ENCODE measurements around the gene MYDGF. TPM values are rescaled to one million over a fixed set of nuclear protein-coding genes. Genes with fewer than 3 reads are reported as not detected.

Gene MYDGF
- total RNA-seq, 1 donor from 2014 or later = 314 TPM

DNA sequence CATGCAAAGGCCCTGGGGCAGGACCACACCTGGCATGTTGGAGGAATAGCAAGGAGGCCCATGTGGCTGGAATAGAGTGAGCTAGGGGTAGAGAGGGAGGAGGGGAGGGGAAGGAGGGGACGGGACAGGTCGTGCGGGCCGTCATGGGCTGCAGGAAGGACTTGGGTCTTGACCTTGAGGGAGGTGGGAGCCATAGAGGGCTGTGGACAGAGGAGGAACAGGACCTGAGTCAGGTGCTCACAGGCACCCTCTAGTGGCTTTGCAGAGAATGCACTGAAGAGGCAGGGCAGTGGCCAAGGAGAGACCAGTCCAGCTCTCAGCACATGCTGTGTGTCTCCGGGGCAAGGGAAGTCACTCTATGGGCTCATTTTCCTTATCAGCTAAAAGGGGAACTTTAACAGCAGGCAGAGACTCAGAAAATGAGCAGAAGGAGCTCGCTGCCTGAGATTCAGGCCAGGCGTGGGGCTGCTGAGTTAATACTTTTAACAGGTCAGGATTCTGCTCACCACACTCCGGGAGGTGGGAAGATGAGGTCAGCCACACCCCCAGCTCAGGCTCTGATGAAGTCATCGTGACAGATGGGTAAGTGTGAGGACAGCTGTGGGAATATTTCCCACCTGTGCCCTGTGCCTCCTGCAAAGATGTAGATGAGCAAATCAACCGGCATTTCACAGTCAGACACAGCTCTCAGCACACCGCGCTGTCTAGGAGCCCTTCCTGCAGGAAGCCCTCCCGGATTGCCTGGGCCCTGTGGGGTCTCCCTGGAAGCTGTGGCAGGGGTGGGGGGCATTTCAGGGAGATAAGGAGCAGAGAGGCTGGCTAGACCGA, 36.8 kb downstream of the MYDGF start:
- TF ChIP-seq, protein P1, sequence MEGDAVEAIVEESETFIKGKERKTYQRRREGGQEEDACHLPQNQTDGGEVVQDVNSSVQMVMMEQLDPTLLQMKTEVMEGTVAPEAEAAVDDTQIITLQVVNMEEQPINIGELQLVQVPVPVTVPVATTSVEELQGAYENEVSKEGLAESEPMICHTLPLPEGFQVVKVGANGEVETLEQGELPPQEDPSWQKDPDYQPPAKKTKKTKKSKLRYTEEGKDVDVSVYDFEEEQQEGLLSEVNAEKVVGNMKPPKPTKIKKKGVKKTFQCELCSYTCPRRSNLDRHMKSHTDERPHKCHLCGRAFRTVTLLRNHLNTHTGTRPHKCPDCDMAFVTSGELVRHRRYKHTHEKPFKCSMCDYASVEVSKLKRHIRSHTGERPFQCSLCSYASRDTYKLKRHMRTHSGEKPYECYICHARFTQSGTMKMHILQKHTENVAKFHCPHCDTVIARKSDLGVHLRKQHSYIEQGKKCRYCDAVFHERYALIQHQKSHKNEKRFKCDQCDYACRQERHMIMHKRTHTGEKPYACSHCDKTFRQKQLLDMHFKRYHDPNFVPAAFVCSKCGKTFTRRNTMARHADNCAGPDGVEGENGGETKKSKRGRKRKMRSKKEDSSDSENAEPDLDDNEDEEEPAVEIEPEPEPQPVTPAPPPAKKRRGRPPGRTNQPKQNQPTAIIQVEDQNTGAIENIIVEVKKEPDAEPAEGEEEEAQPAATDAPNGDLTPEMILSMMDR (IDR thresholded peaks at IDR 0.05; ENCODE audit: insufficient read depth, low read length, severe bottlenecking) = peak; percentile 96
- H3K27me3 ChIP-seq (ENCODE audit: control insufficient read depth, insufficient read depth, low read length) = no peaks in the 10 kb centered on the region
- H3K36me3 ChIP-seq (ENCODE audit: control insufficient read depth, insufficient read depth, low read length) = no peaks in the 10 kb centered on the region
- peak; percentile 76 for DNase-seq (ENCODE audit: low read depth)
- FAIRE-seq = no peak
- H3K4me3 ChIP-seq (ENCODE audit: low read depth, low read length) = no peak overlapping the region

DNA sequence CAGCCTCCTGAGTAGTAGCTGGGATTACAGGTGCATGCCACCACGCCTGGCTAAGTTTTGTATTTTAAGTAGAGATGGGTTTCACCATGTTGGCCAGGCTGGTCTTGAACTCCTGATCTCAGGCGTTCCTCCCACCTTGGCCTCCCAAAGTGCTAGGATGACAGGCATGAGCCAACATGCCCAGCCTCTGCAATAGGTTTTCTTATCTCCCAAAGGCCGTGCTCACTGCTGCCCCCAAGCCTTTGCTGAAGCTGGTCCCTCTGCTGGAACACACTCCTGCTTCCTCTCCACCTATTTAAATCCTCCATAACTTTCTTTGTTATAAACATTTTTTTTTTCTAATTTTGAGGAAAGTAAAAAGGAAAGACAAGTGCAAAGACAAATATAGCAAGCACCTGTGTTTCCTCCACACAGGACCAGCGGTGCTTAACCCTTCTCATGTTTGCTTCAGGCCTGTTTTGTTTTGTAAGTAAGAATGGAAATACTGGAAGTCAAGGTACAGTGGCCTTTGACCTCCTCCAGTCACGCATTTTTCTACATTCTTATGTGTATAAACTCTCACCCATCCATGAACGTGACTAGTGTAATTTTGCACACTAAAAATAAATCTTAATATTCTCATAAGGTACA, 45.3 kb downstream of the MYDGF start:
- Histone ChIP-seq H3K36me3 (ENCODE audit: control insufficient read depth, insufficient read depth, low read length) (no peaks in the 10 kb centered on the region), H3K4me3 (ENCODE audit: low read depth, low read length) (no peak overlapping the region), H3K27me3 (ENCODE audit: control insufficient read depth, insufficient read depth, low read length) (peaks cover 4% of the 10 kb centered on the region)
- no peak for FAIRE-seq
- TF ChIP-seq, protein P1 (IDR thresholded peaks at IDR 0.05; ENCODE audit: insufficient read depth, low read length, severe bottlenecking) = peak; percentile 24
- peak; percentile 37 for DNase-seq (ENCODE audit: low read depth)

DNA sequence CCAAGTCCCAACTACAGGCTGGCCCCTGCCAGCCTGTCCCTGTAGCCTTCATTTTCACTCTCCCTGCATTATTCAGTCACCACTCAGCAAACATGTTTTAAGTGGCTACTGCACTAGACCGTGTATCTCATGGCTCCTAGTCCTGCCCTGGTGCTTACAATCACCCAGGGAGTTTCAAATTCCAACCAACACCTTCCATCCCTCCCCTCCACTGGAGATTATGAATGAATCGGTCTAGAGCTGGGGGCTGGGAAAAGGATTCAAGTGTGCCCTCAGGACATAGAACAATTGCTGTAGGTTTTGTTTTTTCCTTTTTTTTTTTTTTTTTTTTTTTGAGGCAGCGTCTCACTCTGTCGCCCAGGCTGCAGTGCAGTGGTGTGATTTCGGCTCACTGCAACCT, 45.8 kb downstream of the MYDGF start:
- no peak for FAIRE-seq
- no peak for DNase-seq (ENCODE audit: low read depth)
- Histone ChIP-seq H3K4me3 (ENCODE audit: low read depth, low read length) (no peak overlapping the region), H3K36me3 (ENCODE audit: control insufficient read depth, insufficient read depth, low read length) (no peaks in the 10 kb centered on the region), H3K27me3 (ENCODE audit: control insufficient read depth, insufficient read depth, low read length) (peaks cover 4% of the 10 kb centered on the region)
- TF ChIP-seq, protein P1 (IDR thresholded peaks at IDR 0.05; ENCODE audit: insufficient read depth, low read length, severe bottlenecking) = no peak

DNA sequence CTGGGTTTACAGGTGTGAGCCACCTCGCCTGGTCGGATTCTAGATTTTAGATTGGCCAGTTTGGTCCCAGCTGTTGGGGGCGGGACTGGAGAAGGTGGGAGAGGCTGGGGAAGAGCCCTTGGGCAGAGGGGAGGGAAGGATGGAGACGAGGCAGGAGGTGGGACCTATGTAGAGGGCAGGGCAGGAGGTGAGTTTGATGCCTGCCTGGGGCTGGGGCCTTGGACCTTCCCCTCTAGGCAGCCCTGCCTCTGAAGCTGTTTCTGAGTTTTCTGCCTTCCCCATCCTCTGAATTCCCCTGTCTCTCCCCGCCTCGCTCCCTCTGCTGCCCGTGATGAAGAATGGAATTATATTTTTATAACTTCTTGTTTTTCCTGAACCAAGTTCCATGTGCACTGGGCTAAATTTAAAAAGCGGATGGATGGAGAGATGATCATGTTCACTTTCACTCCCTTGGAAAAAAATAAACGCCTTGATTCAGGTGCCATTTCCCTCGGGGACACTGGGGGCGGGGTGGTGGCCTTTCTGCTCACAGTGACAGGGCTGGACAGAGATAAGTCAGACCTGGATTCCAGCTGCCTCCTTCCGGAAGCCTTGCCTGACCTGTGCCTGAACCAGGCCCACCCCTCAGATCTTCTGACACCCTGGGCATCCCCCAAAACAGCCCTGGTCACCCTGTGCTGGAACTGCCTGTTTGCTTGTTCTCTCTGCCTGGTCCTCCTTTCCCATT, 47.3 kb downstream of the MYDGF start:
- H3K4me3 ChIP-seq (ENCODE audit: low read depth, low read length) = no peak overlapping the region
- TF ChIP-seq, protein P1 (IDR thresholded peaks at IDR 0.05; ENCODE audit: insufficient read depth, low read length, severe bottlenecking) = no peak
- FAIRE-seq (no peak), DNase-seq (ENCODE audit: low read depth) (no peak)
- H3K27me3 ChIP-seq (ENCODE audit: control insufficient read depth, insufficient read depth, low read length) = peaks cover 7% of the 10 kb centered on the region
- no peaks in the 10 kb centered on the region for H3K36me3 ChIP-seq (ENCODE audit: control insufficient read depth, insufficient read depth, low read length)

DNA sequence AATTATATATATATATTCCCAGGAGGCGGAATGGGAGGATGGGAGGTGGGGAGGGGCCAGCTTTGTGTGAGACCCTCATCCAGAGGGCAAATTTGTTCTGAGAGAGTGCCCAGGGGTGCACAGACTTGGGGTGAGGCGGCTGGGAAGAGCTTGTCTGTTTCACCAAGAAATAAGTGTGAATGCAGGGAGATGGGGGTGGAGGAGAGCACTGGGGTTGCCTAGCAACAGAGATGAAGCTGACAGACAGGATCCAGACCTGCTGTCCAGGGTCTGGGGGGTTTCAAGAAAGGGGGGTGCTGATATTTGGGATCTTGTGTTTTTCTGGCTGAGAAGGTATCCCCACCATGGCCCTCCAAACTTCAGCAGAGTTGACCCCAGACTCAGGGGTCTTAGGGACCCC, 49.5 kb downstream of the MYDGF start:
- no peak for FAIRE-seq
- Histone ChIP-seq H3K27me3 (ENCODE audit: control insufficient read depth, insufficient read depth, low read length) (peaks cover 7% of the 10 kb centered on the region), H3K4me3 (ENCODE audit: low read depth, low read length) (no peak overlapping the region), H3K36me3 (ENCODE audit: control insufficient read depth, insufficient read depth, low read length) (no peaks in the 10 kb centered on the region)
- TF ChIP-seq, protein P1 (IDR thresholded peaks at IDR 0.05; ENCODE audit: insufficient read depth, low read length, severe bottlenecking) = no peak
- no peak for DNase-seq (ENCODE audit: low read depth)

Data from bronchial epithelial cell (primary cell).